Vagina (tissue), 2 donors: ENCODE results near the gene ATP6V0C.

Experiments
- POLR2A ChIP-seq, 2 donors: fragments of 450-650 bp; IDR thresholded peaks; one replicate each; pipeline ENCODE4 v1.6.1; 2017; ENCODE audit warnings: antibody characterized with exemption in 2 of 2, mild to moderate bottlenecking in 2 of 2, moderate library complexity in 2 of 2
- TF ChIP-seq, protein P1 (sequence below), 3 experiments: fragments of 450-650 bp in 2 of 3; fragments of 200-600 bp in 1 of 3; sonication (generic) in 1 of 3; IDR thresholded peaks; one replicate each; pipeline ENCODE4 v1.5.1; 2017 to 2019; ENCODE audit warnings: antibody characterized with exemption in 3 of 3, mild to moderate bottlenecking in 2 of 3, moderate library complexity in 2 of 3

GRCh38 chr16:2485811-2486507 lies 27.8 kb upstream of the ATP6V0C start:
- TF ChIP-seq, protein P1, sequence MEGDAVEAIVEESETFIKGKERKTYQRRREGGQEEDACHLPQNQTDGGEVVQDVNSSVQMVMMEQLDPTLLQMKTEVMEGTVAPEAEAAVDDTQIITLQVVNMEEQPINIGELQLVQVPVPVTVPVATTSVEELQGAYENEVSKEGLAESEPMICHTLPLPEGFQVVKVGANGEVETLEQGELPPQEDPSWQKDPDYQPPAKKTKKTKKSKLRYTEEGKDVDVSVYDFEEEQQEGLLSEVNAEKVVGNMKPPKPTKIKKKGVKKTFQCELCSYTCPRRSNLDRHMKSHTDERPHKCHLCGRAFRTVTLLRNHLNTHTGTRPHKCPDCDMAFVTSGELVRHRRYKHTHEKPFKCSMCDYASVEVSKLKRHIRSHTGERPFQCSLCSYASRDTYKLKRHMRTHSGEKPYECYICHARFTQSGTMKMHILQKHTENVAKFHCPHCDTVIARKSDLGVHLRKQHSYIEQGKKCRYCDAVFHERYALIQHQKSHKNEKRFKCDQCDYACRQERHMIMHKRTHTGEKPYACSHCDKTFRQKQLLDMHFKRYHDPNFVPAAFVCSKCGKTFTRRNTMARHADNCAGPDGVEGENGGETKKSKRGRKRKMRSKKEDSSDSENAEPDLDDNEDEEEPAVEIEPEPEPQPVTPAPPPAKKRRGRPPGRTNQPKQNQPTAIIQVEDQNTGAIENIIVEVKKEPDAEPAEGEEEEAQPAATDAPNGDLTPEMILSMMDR (IDR thresholded peaks at IDR 0.05) = no peak
- TF ChIP-seq POLR2A (IDR thresholded peaks at IDR 0.05) = no peak
